Measurements from ENCODE around the gene LAMC2.

DNA sequence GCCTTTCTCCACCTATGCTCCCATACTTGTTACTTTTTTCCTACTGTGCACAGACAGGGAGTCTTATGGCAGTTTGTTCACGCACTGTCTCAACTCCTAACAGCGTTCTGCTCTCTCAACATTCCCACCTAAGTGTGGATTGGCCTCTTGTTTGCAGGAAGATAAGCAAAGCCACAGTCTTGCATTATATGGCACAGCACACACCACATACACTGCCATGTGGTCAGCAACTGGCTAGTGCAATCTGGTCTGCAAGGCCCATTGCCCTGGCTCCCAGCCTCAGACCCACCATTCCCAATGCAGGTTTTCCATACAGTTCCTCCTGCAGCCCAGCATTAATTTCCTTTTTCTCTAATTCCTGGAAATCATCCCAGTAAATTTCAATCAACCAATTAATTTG lies 38.3 kb upstream of the LAMC2 start:
- TF ChIP-seq, protein P1, sequence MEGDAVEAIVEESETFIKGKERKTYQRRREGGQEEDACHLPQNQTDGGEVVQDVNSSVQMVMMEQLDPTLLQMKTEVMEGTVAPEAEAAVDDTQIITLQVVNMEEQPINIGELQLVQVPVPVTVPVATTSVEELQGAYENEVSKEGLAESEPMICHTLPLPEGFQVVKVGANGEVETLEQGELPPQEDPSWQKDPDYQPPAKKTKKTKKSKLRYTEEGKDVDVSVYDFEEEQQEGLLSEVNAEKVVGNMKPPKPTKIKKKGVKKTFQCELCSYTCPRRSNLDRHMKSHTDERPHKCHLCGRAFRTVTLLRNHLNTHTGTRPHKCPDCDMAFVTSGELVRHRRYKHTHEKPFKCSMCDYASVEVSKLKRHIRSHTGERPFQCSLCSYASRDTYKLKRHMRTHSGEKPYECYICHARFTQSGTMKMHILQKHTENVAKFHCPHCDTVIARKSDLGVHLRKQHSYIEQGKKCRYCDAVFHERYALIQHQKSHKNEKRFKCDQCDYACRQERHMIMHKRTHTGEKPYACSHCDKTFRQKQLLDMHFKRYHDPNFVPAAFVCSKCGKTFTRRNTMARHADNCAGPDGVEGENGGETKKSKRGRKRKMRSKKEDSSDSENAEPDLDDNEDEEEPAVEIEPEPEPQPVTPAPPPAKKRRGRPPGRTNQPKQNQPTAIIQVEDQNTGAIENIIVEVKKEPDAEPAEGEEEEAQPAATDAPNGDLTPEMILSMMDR (IDR thresholded peaks at IDR 0.05), result no peak
- no peak for TF ChIP-seq POLR2A (IDR thresholded peaks at IDR 0.05)

Data from esophagus squamous epithelium (tissue), 4 donors.